Keratinocyte (primary cell): Measurements from ENCODE around the gene STRIT1. TPM values are rescaled to one million over a fixed set of nuclear protein-coding genes. Genes with fewer than 3 reads are reported as not detected.

Experiments
- DNase-seq: peaks from one replicate; pipeline ENCODE4 v3.0.0-alpha.2; 2011; ENCODE audit warnings: low read depth, missing footprints, low spot score
- FAIRE-seq: peaks from 2 replicates; lab custom pipeline; 2011; peaks lifted over from hg19 to GRCh38; lab: Jason Lieb, UNC
- H2AFZ ChIP-seq: 2 replicates; pipeline ENCODE4 v1.6.0; 2012; ENCODE audit warnings: low read length, control low read depth, inconsistent platforms; ENCODE audit not compliant: control insufficient read depth
- H3K27ac ChIP-seq: 2 replicates; pipeline ENCODE4 v1.5.1; 2011; ENCODE audit warnings: low read length; ENCODE audit not compliant: control insufficient read depth, insufficient read depth
- H3K27me3 ChIP-seq: 3 replicates; pipeline ENCODE4 v1.6.0; 2011; ENCODE audit warnings: low read length; ENCODE audit not compliant: control insufficient read depth, insufficient read depth; ENCODE audit errors: extremely low read depth
- H3K36me3 ChIP-seq, 2 experiments: 2 replicates in 1 of 2; 3 replicates in 1 of 2; pipeline ENCODE4 v1.5.1; 2011; ENCODE audit warnings: low read length in 2 of 2, mild to moderate bottlenecking in 1 of 2; ENCODE audit not compliant: control insufficient read depth in 2 of 2, insufficient read depth in 2 of 2; ENCODE audit errors: extremely low read depth in 1 of 2
- H3K4me1 ChIP-seq: 3 replicates; pipeline ENCODE4 v1.5.1; 2011; ENCODE audit warnings: low read length; ENCODE audit not compliant: control insufficient read depth, insufficient read depth; ENCODE audit errors: extremely low read depth
- H3K4me2 ChIP-seq: 3 replicates; pipeline ENCODE4 v1.6.0; 2011; ENCODE audit warnings: low read depth, low read length; ENCODE audit not compliant: control insufficient read depth, insufficient read depth; ENCODE audit errors: extremely low read depth
- H3K4me3 ChIP-seq, 3 experiments: fragments of 200-600 bp in 1 of 3; sonication (generic) in 1 of 3; 2 replicates in 2 of 3; 3 replicates in 1 of 3; pipeline ENCODE4 v1.5.1; 2011 to 2016; ENCODE audit warnings: low read length in 3 of 3, mild to moderate bottlenecking in 3 of 3, control low read depth in 2 of 3, inconsistent platforms in 1 of 3, low read depth in 1 of 3, mixed read lengths in 1 of 3, mixed run types in 1 of 3, moderate library complexity in 1 of 3; ENCODE audit not compliant: control insufficient read depth in 2 of 3, insufficient read depth in 2 of 3; ENCODE audit errors: extremely low read depth in 1 of 3
- H3K79me2 ChIP-seq: 2 replicates; pipeline ENCODE4 v1.6.0; 2012; ENCODE audit warnings: low read length; ENCODE audit not compliant: control insufficient read depth, insufficient read depth
- H3K9ac ChIP-seq: 3 replicates; pipeline ENCODE4 v1.6.0; 2011; ENCODE audit warnings: low read length; ENCODE audit not compliant: control insufficient read depth, insufficient read depth; ENCODE audit errors: extremely low read depth
- H3K9me1 ChIP-seq: 3 replicates; pipeline ENCODE4 v1.6.0; 2011; ENCODE audit warnings: low read length; ENCODE audit not compliant: control insufficient read depth, insufficient read depth; ENCODE audit errors: extremely low read depth
- H3K9me3 ChIP-seq: 2 replicates; pipeline ENCODE4 v1.5.1; 2012; ENCODE audit warnings: low read depth, low read length; ENCODE audit not compliant: control insufficient read depth
- H4K20me1 ChIP-seq: 3 replicates; pipeline ENCODE4 v1.6.0; 2011; ENCODE audit warnings: low read length; ENCODE audit not compliant: control insufficient read depth, insufficient read depth; ENCODE audit errors: extremely low read depth
- CTCF ChIP-seq, 3 experiments: IDR thresholded peaks in 1 of 3; conservative IDR thresholded peaks in 1 of 3; optimal IDR thresholded peaks in 1 of 3; 2 replicates in 2 of 3; 3 replicates in 1 of 3; pipeline versions ENCODE3 to v1.5.1; 2011; ENCODE audit warnings: low read length in 3 of 3, mild to moderate bottlenecking in 3 of 3, moderate library complexity in 2 of 3, control low read depth in 1 of 3, inconsistent platforms in 1 of 3; ENCODE audit not compliant: insufficient read depth in 2 of 3; ENCODE audit errors: extremely low read depth in 1 of 3
- EZH2 ChIP-seq: IDR thresholded peaks from one replicate; pipeline ENCODE4 v1.6.1; 2012; ENCODE audit warnings: inconsistent platforms, mild to moderate bottlenecking, low read length, moderate library complexity
- dilution Hi-C: fragments of 300-500 bp; cut with MboI; formaldehyde crosslinking; loops from one replicate; pipeline ENCODE4 v1.7.0; 2020; ENCODE audit warnings: low sequenced_read_pairs; ENCODE audit not compliant: extremely low pct_ligation_motif_present
- polyA plus RNA-seq, 5 experiments: library from polyadenylated mRNA; depleted of rRNA in 3 of 5; stranded (reverse) in 3 of 5; stranded (forward) in 1 of 5; unstranded in 1 of 5; fragments of >200 nt; gene quantifications; 1 replicate in 1 of 5; 2 replicates in 3 of 5; 3 replicates in 1 of 5; pipeline versions ENCODE4 v1.2.1 to v1.2.3, GENCODE V29; 2011 to 2012; ENCODE audit warnings: missing spikeins in 2 of 5, low read depth in 1 of 5, low replicate concordance in 1 of 5

The STRIT1 gene
- polyA plus RNA-seq, 1 donor (not counting 4 experiments of a cell fraction or from before 2014, with no cell fraction given) = not detected

DNA sequence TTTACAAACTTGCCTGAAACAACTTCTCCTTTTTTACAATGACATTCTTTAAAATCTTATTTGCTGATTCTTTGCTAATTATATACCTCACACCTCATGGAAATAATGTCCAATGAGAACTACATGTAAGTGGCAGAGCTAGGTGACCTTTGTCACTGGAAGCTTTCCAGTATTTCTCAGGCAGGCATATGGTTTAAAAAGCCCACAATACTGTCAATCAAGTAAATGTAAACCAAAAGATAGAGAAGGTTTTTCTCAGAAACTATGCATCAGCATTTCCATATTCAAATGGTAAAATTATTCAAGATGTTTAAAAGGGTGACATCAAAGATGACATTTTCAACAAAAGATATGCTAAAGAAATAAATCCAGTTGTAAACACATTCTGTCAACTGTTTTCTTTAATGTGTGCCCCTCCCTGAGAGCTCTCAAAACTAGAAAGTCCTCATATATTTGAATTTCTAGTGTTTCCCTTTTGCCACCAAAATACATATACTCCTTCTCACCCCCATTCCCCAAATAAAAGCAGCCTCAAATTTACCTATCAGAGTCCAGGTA, 10.1 kb upstream of the STRIT1 start:
- no peak for DNase-seq
- H3K27ac ChIP-seq = no peak overlapping the region
- H3K79me2 ChIP-seq = no peaks in the 10 kb centered on the region
- H3K4me3 ChIP-seq = no peak overlapping the region
- H3K9me3 ChIP-seq = no peaks in the 10 kb centered on the region
- no peaks in the 10 kb centered on the region for H3K4me1 ChIP-seq
- H4K20me1 ChIP-seq = no peaks in the 10 kb centered on the region
- dilution Hi-C loops = no loop called here
- FAIRE-seq = no peak
- H3K36me3 ChIP-seq = no peaks in the 10 kb centered on the region
- H3K27me3 ChIP-seq = no peaks in the 10 kb centered on the region
- H3K9ac ChIP-seq = no peak overlapping the region
- H2AFZ ChIP-seq = no peak overlapping the region
- TF ChIP-seq CTCF (optimal IDR thresholded peaks at IDR 0.05 in 1 of 3, IDR thresholded peaks at IDR 0.05 in 1 of 3, conservative IDR thresholded peaks at IDR 0.05 in 1 of 3; ENCODE audit: extremely low read depth in 1 of 3, insufficient read depth in 2 of 3, low read length in 3 of 3) (no peak), EZH2 (no peak)
- H3K9me1 ChIP-seq = no peaks in the 10 kb centered on the region
- no peak overlapping the region for H3K4me2 ChIP-seq

DNA sequence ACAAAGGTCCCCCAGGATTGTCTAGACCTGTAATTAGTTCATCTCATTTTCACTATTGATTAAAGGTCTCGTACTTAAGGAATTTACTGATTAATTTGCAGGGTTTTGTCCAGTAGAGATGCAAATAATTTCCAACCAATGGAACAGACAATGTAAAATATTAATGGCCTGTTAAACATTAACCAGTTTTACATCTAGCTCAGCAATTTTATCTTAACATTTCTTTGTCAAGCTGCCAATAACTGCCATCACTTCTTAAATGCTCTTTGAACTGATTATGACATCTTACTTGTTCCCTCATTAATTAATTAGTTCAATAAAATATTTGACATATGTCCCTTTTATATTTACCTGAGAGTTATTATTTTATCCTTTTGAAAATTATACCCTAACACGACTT, 9.4 kb upstream of the STRIT1 start:
- Histone ChIP-seq H3K9ac (no peak overlapping the region), H3K4me3 (no peak overlapping the region), H3K27me3 (no peaks in the 10 kb centered on the region), H3K36me3 (no peaks in the 10 kb centered on the region), H3K4me2 (no peak overlapping the region), H3K9me1 (no peaks in the 10 kb centered on the region), H3K79me2 (no peaks in the 10 kb centered on the region), H3K9me3 (no peaks in the 10 kb centered on the region), H4K20me1 (no peaks in the 10 kb centered on the region), H3K4me1 (no peaks in the 10 kb centered on the region), H3K27ac (no peak overlapping the region), H2AFZ (no peak overlapping the region)
- FAIRE-seq (no peak), DNase-seq (no peak)
- dilution Hi-C loops = no loop called here
- no peak for TF ChIP-seq CTCF (optimal IDR thresholded peaks at IDR 0.05 in 1 of 3, IDR thresholded peaks at IDR 0.05 in 1 of 3, conservative IDR thresholded peaks at IDR 0.05 in 1 of 3; ENCODE audit: extremely low read depth in 1 of 3, insufficient read depth in 2 of 3, low read length in 3 of 3)
- TF ChIP-seq EZH2 = no peak
